Activated T-cell treated with anti-CD3 and anti-CD28 coated beads, Interleukin-2, amount 50 U/mL, for 24 hours (primary cell): ENCODE data around the gene ATP1A4.

Experiments used
- DNase-seq: peaks from one replicate; pipeline ENCODE4 v3.0.0-alpha.2; 2020
- H3K27ac Mint-ChIP-seq: 2 replicates; pipeline ENCODE4 v1.8.0; 2020; ENCODE audit warnings: mild to moderate bottlenecking, mixed read lengths
- H3K27me3 Mint-ChIP-seq: 2 replicates; pipeline ENCODE4 v1.8.0; 2020; ENCODE audit warnings: mixed read lengths
- H3K36me3 Mint-ChIP-seq: 2 replicates; pipeline ENCODE4 v1.8.0; 2020; ENCODE audit warnings: low read depth, mixed read lengths
- H3K4me1 Mint-ChIP-seq: 2 replicates; pipeline ENCODE4 v1.8.0; 2020; ENCODE audit warnings: low read depth, mixed read lengths
- H3K4me3 Mint-ChIP-seq: 2 replicates; pipeline ENCODE4 v1.8.0; 2020; ENCODE audit warnings: mild to moderate bottlenecking, moderate library complexity, mixed read lengths
- H3K9me3 Mint-ChIP-seq: 2 replicates; pipeline ENCODE4 v1.8.0; 2020; ENCODE audit warnings: mixed read lengths

ATP1A4 gene

DNA sequence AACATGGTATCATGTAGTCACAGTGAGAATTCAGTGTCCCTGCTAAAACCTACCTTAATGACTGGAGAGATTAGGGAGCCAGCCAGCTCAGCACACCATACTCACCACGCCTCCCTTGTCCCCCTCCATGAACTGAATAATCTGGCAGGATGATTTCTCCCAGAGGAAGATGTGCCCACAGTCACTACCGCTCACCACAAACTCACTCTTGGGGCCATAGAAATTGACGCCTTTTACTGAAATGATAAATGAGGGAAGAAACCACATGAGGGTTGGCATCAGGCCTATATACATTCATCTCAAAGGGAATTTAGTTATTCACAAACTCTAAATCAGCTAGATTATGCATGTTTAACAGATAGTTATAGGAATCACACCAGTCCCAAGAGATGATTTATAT, 71.1 kb downstream of the ATP1A4 start:
- no peak for DNase-seq
- Mint-ChIP-seq H3K27me3 (no peaks in the 10 kb centered on the region), H3K4me1 (no peaks in the 10 kb centered on the region), H3K9me3 (no peaks in the 10 kb centered on the region), H3K4me3 (no peak overlapping the region), H3K27ac (peak overlapping the region; percentile 23), H3K36me3 (peaks cover 70% of the 10 kb centered on the region)

DNA sequence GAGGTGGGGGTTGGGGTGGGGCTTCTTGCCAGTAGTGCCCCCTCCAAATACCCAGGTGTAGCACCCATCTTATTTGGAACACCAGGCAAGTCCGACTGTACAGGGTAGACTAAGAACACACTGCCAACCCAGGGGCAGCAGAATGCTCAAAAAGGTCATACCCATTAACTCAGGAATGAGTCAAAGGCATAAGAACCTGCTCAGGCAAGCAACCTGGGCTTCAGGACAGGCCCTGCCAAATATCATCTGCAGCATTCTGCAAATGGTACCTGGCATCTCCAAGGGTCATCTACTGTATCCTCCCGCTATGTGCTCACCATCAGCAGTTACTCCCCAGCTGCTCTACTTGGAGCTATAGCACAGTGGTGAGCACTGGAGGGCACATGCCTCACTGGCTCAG, 73.2 kb downstream of the ATP1A4 start:
- Mint-ChIP-seq H3K27me3 (no peaks in the 10 kb centered on the region), H3K4me1 (no peaks in the 10 kb centered on the region), H3K9me3 (no peaks in the 10 kb centered on the region), H3K36me3 (peaks cover 66% of the 10 kb centered on the region), H3K4me3 (no peak overlapping the region), H3K27ac (no peak overlapping the region)
- no peak for DNase-seq

DNA sequence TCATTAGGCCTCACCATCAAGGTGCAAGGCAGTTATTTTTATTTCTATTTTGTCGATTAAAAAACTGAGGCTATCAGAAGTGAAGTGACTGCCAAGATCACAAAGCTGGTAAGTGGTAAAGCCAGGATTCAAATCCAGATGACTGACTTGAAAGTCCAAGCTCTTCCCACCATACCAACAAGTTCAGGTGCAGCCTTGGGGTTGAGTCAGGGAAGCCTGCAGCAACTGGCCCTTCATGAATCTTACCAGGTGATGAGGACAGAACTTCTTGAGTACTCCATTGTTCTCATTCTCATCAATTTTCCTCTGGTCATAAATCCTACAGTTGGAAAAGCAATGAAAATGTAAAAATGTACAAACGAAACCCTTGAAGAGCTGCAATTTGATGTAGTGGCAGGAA, 73.9 kb downstream of the ATP1A4 start:
- Mint-ChIP-seq H3K4me1 (no peaks in the 10 kb centered on the region), H3K27me3 (no peaks in the 10 kb centered on the region), H3K4me3 (no peak overlapping the region), H3K27ac (peak overlapping the region; percentile 20), H3K9me3 (no peaks in the 10 kb centered on the region), H3K36me3 (peaks cover 66% of the 10 kb centered on the region)
- no peak for DNase-seq

DNA sequence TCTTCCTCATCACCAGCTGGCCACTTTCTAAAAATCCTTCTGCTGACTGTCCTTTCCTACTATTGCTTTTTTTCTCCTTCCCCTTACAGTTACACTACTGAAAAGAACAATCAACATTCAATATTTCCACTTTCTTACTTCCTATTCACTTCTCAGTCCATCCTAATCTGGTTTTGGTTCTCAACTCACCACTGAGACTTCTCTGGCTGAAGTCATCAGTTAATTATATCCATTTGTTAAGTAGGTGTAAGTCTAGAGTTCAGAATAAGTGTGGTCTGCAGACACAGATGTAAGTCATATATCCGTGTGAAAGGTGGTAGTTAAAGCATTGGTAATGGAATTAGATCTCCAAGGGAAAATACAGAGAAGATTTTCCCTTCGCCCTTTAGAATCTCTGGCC, 75.2 kb downstream of the ATP1A4 start:
- no peaks in the 10 kb centered on the region for H3K4me1 Mint-ChIP-seq
- H3K27me3 Mint-ChIP-seq, result no peaks in the 10 kb centered on the region
- H3K36me3 Mint-ChIP-seq, result peaks cover 66% of the 10 kb centered on the region
- H3K9me3 Mint-ChIP-seq, result no peaks in the 10 kb centered on the region
- no peak for DNase-seq
- no peak overlapping the region for H3K27ac Mint-ChIP-seq
- H3K4me3 Mint-ChIP-seq, result no peak overlapping the region

DNA sequence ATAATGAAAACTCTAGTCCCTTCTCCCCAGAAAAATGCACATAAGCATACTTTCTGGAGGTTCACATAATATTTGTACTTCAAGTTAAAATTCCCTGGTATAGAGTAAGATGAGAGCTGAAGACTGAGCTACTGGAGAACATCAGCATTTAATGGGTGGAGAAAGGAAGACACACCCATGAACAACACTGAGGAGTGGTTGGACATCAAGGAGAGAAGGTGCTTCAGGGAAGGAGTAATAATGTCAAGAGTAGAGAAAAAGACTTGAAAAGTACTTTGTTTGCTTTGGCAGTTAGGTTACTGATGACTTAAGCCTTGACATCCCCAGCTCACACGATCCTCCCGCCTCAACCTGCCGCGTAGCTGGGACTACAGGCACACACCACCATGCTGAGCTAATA, 75.6 kb downstream of the ATP1A4 start:
- no peaks in the 10 kb centered on the region for H3K9me3 Mint-ChIP-seq
- no peak overlapping the region for H3K27ac Mint-ChIP-seq
- DNase-seq, result no peak
- H3K4me1 Mint-ChIP-seq, result no peaks in the 10 kb centered on the region
- peaks cover 66% of the 10 kb centered on the region for H3K36me3 Mint-ChIP-seq
- no peak overlapping the region for H3K4me3 Mint-ChIP-seq
- no peaks in the 10 kb centered on the region for H3K27me3 Mint-ChIP-seq

DNA sequence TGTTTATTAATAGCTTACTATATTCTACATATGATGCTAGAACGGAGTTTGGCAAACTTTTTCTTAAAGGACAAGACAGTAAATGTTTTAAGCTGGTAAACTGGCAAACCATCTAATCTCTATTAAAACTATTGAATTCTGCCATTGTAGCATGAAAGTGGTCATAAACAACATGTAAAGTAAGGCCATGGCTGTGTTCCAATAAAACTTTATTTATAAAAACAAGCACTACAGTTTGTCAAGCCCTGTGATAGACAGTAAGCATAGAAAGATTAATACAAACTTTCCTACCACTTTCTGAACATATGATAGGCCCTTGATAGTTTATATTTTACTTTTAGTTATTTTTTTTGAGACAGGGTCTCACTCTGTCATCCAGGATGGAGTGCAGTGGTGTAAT, 76.2 kb downstream of the ATP1A4 start:
- no peaks in the 10 kb centered on the region for H3K9me3 Mint-ChIP-seq
- no peak for DNase-seq
- no peaks in the 10 kb centered on the region for H3K27me3 Mint-ChIP-seq
- H3K36me3 Mint-ChIP-seq, result peaks cover 65% of the 10 kb centered on the region
- no peak overlapping the region for H3K27ac Mint-ChIP-seq
- H3K4me1 Mint-ChIP-seq, result no peaks in the 10 kb centered on the region
- no peak overlapping the region for H3K4me3 Mint-ChIP-seq

DNA sequence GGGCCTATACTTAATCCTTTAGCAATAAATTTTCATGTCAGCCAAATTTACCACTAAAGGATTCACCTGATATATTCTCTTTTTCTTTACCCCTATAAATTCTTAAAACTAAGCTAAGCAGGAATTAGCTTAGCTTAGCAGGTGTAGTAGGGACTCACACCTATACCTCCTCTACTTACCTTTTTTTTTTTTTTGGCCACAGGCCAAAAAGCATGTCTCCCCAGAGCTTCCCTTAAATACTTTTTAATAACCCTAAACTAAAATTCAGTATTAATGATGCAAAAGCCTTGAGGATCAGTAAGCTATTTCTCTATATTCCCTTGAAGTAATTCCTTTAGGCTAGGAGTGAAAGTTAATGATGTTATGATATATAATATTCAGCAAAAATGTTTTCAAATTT, 77.0 kb downstream of the ATP1A4 start:
- no peaks in the 10 kb centered on the region for H3K27me3 Mint-ChIP-seq
- H3K27ac Mint-ChIP-seq, result no peak overlapping the region
- H3K4me3 Mint-ChIP-seq, result no peak overlapping the region
- H3K9me3 Mint-ChIP-seq, result no peaks in the 10 kb centered on the region
- peaks cover 2% of the 10 kb centered on the region for H3K4me1 Mint-ChIP-seq
- peaks cover 65% of the 10 kb centered on the region for H3K36me3 Mint-ChIP-seq
- DNase-seq, result no peak

DNA sequence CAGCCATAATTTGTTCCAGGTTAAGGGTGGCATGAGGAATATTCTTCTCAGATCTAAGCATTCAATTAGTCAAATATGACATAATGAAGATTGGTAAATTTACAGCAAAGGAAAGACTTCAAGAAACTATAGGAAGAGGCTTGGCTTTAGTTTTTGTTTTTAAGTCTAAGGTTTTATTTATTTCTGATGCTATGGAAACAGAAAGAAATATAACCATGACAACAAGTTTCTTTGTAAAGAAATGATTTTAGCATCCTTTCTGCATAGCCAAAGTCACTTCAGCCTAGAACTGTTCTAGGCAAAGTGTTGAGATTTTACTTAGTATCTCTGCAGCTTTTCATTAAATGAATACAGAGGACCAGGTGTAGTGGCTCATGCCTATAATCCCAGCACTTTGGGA, 81.5 kb downstream of the ATP1A4 start:
- H3K9me3 Mint-ChIP-seq, result no peaks in the 10 kb centered on the region
- no peaks in the 10 kb centered on the region for H3K27me3 Mint-ChIP-seq
- no peak overlapping the region for H3K27ac Mint-ChIP-seq
- H3K4me3 Mint-ChIP-seq, result no peak overlapping the region
- H3K4me1 Mint-ChIP-seq, result peaks cover 14% of the 10 kb centered on the region
- DNase-seq, result no peak
- peaks cover 93% of the 10 kb centered on the region for H3K36me3 Mint-ChIP-seq
